ENCODE results near the gene CWF19L1. TPM values are rescaled to one million over a fixed set of nuclear protein-coding genes. Genes with fewer than 3 reads are reported as not detected.

CWF19L1 gene
- 22.8 and 25.0 TPM in 2 replicates for total RNA-seq

- Histone ChIP-seq H3K36me3 (ENCODE audit: control insufficient read depth, insufficient read depth, low read length) (no peaks in the 10 kb centered on the region), H3K4me3 (ENCODE audit: low read depth, low read length) (peak within 1 kb of the TSS; percentile 99), H3K27me3 (ENCODE audit: control insufficient read depth, insufficient read depth, low read length) (no peaks in the 10 kb centered on the region)
- DNase-seq (ENCODE audit: low read depth) (peak; percentile 81), FAIRE-seq (no peak)
- TF ChIP-seq CTCF (IDR thresholded peaks at IDR 0.05; ENCODE audit: insufficient read depth, low read length, severe bottlenecking) = no peak
These were observed at the start of gene CWF19L1 for GRCh38 chr10:100267239-100268104. Gene CWF19L1, minus strand, starts transcription at chr10:100267638. Its CDS starts 45 bp downstream, at chr10:100267593.

GRCh38 chr10:100315615-100316014, 48.2 kb upstream of the CWF19L1 start:
- Histone ChIP-seq H3K4me3 (ENCODE audit: low read depth, low read length) (no peak overlapping the region), H3K27me3 (ENCODE audit: control insufficient read depth, insufficient read depth, low read length) (peaks cover 2% of the 10 kb centered on the region), H3K36me3 (ENCODE audit: control insufficient read depth, insufficient read depth, low read length) (no peaks in the 10 kb centered on the region)
- DNase-seq (ENCODE audit: low read depth) (no peak), FAIRE-seq (no peak)
- no peak for TF ChIP-seq CTCF (IDR thresholded peaks at IDR 0.05; ENCODE audit: insufficient read depth, low read length, severe bottlenecking)

- H3K36me3 ChIP-seq (ENCODE audit: control insufficient read depth, insufficient read depth, low read length) = no peaks in the 10 kb centered on the region
- no peak overlapping the region for H3K4me3 ChIP-seq (ENCODE audit: low read depth, low read length)
- H3K27me3 ChIP-seq (ENCODE audit: control insufficient read depth, insufficient read depth, low read length) = peaks cover 2% of the 10 kb centered on the region
- FAIRE-seq = no peak
- no peak for TF ChIP-seq CTCF (IDR thresholded peaks at IDR 0.05; ENCODE audit: insufficient read depth, low read length, severe bottlenecking)
- peak; percentile 71 for DNase-seq (ENCODE audit: low read depth)
These were observed 43.9 kb upstream of the CWF19L1 start for GRCh38 chr10:100311298-100311697.

GRCh38 chr10:100307684-100308083, 40.2 kb upstream of the CWF19L1 start:
- Histone ChIP-seq H3K27me3 (ENCODE audit: control insufficient read depth, insufficient read depth, low read length) (peaks cover 1% of the 10 kb centered on the region), H3K36me3 (ENCODE audit: control insufficient read depth, insufficient read depth, low read length) (no peaks in the 10 kb centered on the region), H3K4me3 (ENCODE audit: low read depth, low read length) (no peak overlapping the region)
- DNase-seq (ENCODE audit: low read depth) = peak; percentile 51
- no peak for FAIRE-seq
- no peak for TF ChIP-seq CTCF (IDR thresholded peaks at IDR 0.05; ENCODE audit: insufficient read depth, low read length, severe bottlenecking)

GRCh38 chr10:100306861-100307260, 39.4 kb upstream of the CWF19L1 start:
- no peak for TF ChIP-seq CTCF (IDR thresholded peaks at IDR 0.05; ENCODE audit: insufficient read depth, low read length, severe bottlenecking)
- H3K27me3 ChIP-seq (ENCODE audit: control insufficient read depth, insufficient read depth, low read length) = peaks cover 1% of the 10 kb centered on the region
- no peak for FAIRE-seq
- H3K4me3 ChIP-seq (ENCODE audit: low read depth, low read length) = no peak overlapping the region
- H3K36me3 ChIP-seq (ENCODE audit: control insufficient read depth, insufficient read depth, low read length) = no peaks in the 10 kb centered on the region
- DNase-seq (ENCODE audit: low read depth) = no peak

All from bronchial epithelial cell (primary cell).